HAP-1 (cell line): ENCODE results near the gene FCHO1.
"Not testable (repeated sequence)": the region's sequence is repeated elsewhere in the genome, so short reads cannot be mapped to it uniquely, and the experiment has no call there.

Experiments used
- DNase-seq, 2 experiments: peaks; one replicate each; pipeline ENCODE4 v3.0.0-alpha.2; 2016 to 2020; ENCODE audit warnings: low spot score in 2 of 2
- H3K27me3 ChIP-seq: fragments of 250-450 bp; sonication (Bioruptor Pico); 2 replicates; pipeline ENCODE4 v1.5.1; 2020; ENCODE audit warnings: low read depth, mild to moderate bottlenecking, moderate library complexity
- H3K36me3 ChIP-seq: fragments of 250-450 bp; sonication (Bioruptor Pico); replicated peaks from 2 replicates; pipeline ENCODE4 v1.5.1; 2020; ENCODE audit warnings: mild to moderate bottlenecking
- H3K4me1 ChIP-seq: fragments of 250-450 bp; sonication (Bioruptor Pico); 2 replicates; pipeline ENCODE4 v1.5.1; 2020; ENCODE audit warnings: mild to moderate bottlenecking
- H3K4me3 ChIP-seq: fragments of 250-450 bp; sonication (Bioruptor Pico); 2 replicates; pipeline ENCODE4 v1.5.1; 2020; ENCODE audit warnings: mild to moderate bottlenecking, moderate library complexity
- H3K9me3 ChIP-seq: fragments of 250-450 bp; sonication (Bioruptor Pico); 2 replicates; pipeline ENCODE4 v1.5.1; 2020; ENCODE audit warnings: mild to moderate bottlenecking, moderate library complexity
- in situ Hi-C: fragments of 300-500 bp; cut with MboI; formaldehyde crosslinking; loops from 3 replicates; pipeline ENCODE4 v1.14.3; 2020; ENCODE audit warnings: low sequenced_read_pairs, inconsistent platforms, mixed read lengths

Gene FCHO1

DNA sequence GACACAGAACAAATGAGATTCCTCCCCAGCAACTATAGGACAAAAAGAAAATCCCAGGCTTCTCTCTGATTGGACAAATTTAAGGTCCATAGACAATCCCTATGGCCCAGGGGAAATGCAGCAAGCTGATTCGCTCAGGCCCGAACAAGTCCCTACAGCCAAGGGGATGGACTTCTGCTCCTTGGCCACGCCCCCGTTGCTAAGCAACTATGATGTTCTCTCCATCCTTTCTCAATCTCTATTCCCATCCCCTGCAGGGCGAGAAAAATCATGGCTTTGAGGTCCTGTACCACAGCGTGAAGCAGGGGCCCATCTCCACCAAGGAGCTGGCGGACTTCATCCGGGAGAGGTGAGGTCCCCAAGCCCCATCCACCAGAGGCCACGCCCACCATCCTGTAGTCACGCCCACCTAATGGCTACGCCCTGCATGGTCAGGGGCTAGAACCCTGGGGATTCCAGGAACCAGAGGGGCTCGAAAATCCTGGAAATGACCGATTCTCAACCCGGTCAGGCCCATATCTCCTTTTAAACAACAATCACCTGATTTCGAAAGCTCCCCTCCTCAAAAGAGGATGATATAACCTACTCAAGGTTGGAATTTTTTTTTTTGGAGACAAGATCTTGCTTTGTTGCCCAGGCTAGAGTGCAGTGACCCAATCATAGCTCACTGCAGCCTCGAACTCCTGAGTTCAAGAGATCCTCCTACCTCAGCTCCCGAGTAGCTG lies 11.4 kb downstream of the FCHO1 start:
- Histone ChIP-seq H3K36me3 (no peaks in the 10 kb centered on the region), H3K4me3 (no peak overlapping the region), H3K9me3 (no peaks in the 10 kb centered on the region), H3K4me1 (peaks cover 3% of the 10 kb centered on the region; the same call in 1 of the 2 replicates), H3K27me3 (no peaks in the 10 kb centered on the region)
- peak in 1 of 2 experiments; percentile 96 for DNase-seq
- in situ Hi-C loops = no loop called here

DNA sequence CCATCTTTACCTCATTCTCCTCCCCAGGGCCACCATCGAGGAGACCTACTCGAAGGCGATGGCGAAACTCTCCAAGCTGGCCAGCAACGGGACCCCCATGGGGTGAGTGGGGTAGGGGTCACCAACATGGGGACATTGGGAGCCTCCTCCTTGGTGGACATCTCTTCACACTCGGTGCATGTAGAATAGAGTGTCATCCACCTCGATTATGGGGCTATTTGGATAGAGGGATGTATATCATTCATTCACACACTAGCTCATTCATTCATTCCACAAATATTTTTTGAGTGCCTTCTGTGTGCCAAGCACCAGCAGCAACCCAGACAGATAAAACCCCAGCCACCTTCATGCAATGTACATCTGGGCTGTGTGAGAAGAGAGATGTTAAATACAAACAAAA lies 13.1 kb downstream of the FCHO1 start:
- DNase-seq = no peak
- in situ Hi-C loops = no loop called here
- Histone ChIP-seq H3K9me3 (no peaks in the 10 kb centered on the region), H3K4me1 (peaks cover 3% of the 10 kb centered on the region; the same call in 1 of the 2 replicates), H3K27me3 (no peaks in the 10 kb centered on the region), H3K36me3 (no peaks in the 10 kb centered on the region), H3K4me3 (no peak overlapping the region)

DNA sequence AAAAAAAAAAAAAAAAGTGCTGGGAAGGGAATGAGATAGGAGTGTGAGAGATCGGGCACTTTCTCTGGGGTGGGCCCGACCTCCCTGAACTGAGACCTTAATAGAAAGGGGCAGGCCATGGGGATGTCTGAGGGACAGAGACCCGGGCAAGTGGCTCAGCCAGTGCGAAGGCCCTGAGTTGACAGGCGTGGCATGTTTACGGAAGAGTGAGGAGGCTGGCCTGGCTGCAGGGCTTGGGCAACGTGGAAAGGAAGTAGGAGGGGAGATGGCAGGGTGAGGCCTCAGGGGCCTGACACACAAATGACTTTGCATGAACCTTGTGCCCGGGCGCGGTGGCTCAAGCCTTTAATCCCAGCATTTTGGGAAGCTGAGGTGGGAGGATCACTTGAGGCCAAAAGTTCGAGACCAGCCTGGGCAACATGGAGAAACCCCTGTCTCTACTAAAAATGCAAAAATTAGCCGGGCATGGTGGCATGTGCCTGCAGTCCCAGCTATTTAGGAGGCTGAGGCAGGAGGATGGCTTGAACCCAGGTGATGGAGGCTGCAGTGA lies 13.9 kb downstream of the FCHO1 start:
- H3K27me3 ChIP-seq = no peaks in the 10 kb centered on the region
- H3K36me3 ChIP-seq = no peaks in the 10 kb centered on the region
- DNase-seq = no peak
- no peaks in the 10 kb centered on the region for H3K9me3 ChIP-seq
- peaks cover 3% of the 10 kb centered on the region; the same call in 1 of the 2 replicates for H3K4me1 ChIP-seq
- no peak overlapping the region for H3K4me3 ChIP-seq
- in situ Hi-C loops = no loop called here

DNA sequence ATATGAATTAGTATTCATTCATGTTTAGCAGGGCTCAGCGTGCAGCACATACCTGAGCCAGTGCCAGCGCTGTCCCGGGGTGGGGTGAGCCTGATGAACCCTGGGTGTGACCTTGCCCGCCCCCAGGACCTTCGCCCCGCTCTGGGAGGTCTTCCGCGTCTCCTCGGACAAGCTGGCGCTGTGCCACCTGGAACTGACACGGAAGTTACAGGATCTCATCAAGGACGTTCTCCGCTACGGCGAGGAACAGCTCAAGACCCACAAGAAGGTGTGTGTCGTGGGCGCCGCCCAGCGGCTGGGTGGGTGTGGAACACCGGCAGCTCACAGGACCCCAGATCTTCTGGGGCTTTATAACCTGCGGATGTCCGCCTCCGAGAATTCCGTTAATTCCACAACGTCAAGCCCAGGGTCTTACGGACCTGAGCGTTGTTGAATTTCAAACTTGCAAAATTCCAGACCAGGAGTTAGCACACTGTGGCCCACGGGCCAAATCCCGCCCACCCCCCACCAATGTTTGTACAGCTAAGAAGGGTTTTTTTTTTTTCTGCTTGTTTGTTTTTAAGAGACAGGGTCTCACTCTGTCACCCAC lies 15.4 kb downstream of the FCHO1 start:
- in situ Hi-C loops = no loop called here
- Histone ChIP-seq H3K27me3 (no peaks in the 10 kb centered on the region), H3K9me3 (no peaks in the 10 kb centered on the region), H3K4me3 (peak overlapping the region; percentile 8), H3K36me3 (no peaks in the 10 kb centered on the region), H3K4me1 (peaks cover 3% of the 10 kb centered on the region; the same call in 1 of the 2 replicates)
- DNase-seq = peak; percentile 87 to 96

DNA sequence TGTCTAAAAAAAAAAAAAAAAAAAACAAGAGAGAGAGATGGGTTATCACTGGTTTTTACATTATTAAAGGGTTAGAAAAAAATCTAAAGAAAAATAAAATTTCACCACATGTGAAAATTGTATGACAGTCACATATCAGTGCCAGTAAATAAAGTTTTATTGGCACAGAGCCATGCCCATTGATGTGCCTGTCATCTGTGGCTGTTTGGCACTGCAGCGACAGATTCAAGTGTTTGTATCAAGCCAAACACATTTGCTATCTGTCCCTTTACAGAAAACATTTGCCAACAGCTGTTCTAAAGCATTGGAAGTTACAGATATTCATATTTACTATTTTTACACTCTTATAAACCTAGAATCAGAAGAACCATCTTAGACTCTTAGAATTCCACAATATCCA lies 16.3 kb downstream of the FCHO1 start:
- no peak for DNase-seq
- Histone ChIP-seq H3K4me3 (no peak overlapping the region), H3K4me1 (no peaks in the 10 kb centered on the region), H3K36me3 (peaks cover 4% of the 10 kb centered on the region; the same call in 1 of the 2 replicates), H3K27me3 (no peaks in the 10 kb centered on the region), H3K9me3 (no peaks in the 10 kb centered on the region)
- in situ Hi-C loops = no loop called here

DNA sequence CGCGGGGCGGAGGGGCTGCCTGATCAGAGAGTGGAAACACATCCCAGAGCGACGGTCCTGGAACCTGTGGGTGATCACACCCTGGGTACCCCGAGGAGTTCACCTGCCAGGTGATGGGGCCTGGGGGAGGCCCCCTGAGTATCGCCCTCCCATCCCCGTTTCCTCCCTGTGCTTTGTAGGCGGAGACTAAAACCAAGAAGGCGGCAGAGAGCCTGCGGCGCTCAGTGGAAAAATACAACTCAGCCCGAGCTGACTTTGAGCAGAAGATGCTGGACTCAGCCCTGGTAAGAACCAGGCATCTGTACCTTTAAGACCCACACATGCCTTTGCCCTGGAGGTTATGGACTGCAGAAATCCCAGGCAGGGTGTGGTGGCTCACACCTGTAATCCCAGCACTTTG lies 19.3 kb downstream of the FCHO1 start:
- in situ Hi-C loops = no loop called here
- Histone ChIP-seq H3K36me3 (peaks cover 4% of the 10 kb centered on the region; the same call in 1 of the 2 replicates), H3K4me3 (no peak overlapping the region), H3K27me3 (no peaks in the 10 kb centered on the region), H3K4me1 (no peaks in the 10 kb centered on the region), H3K9me3 (no peaks in the 10 kb centered on the region)
- DNase-seq = no peak

DNA sequence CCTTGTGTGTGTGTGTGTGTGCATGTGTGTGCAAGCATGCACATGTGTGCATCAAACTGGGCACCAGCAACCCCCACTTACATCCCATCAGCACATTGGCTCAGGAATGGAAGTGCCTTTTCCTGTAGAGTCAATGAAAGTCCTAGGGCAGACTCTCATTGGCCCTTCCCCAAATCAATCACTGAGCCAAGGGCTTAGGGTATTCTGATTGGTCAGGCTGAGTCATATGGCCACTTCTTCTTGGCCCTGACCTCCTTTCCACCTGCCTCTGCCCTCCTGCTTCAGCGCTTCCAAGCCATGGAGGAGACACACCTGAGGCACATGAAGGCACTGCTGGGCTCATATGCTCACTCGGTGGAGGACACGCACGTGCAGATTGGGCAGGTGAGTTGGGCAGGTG lies 20.9 kb downstream of the FCHO1 start:
- in situ Hi-C loops = no loop called here
- H3K36me3 ChIP-seq = peaks cover 4% of the 10 kb centered on the region; the same call in 1 of the 2 replicates
- peak in 1 of 2 experiments; percentile 38 for DNase-seq
- H3K4me3 ChIP-seq = no peak overlapping the region
- no peaks in the 10 kb centered on the region for H3K4me1 ChIP-seq
- H3K9me3 ChIP-seq = no peaks in the 10 kb centered on the region
- H3K27me3 ChIP-seq = no peaks in the 10 kb centered on the region

DNA sequence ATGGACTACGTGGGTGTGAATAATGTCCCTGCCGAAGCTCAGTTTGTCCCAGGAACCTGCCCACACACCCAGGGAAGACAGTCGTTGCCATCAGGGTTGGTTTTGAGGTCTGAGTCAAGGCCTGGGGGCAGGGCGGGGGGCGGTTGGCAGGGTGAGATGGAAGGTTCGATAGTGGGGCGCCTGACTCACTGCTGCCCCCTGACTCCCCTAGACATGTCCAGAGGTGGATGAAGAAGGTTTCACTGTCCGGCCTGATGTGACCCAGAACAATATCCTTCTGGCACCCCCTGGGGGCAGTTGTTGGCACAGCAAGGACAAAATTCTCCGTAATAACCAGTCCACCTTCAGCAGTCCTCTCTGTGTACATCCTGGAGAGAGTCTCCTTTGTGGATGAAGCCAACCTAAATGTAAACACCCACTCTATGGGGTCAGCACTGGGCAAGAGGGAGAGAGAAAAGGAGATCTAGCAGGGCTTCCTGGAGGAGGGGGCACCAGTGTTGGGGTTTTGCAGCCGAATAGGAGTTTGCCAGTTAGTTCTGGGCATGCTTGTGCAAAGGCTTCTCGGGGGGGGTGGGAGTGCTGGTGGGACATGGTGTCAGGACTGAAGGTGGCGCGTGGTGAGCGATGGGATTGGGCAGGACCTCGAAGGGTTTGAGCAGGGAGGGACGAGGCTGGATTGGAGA lies 24.1 kb downstream of the FCHO1 start:
- H3K4me3 ChIP-seq = no peak overlapping the region
- H3K27me3 ChIP-seq = no peaks in the 10 kb centered on the region
- H3K4me1 ChIP-seq = no peaks in the 10 kb centered on the region
- no peaks in the 10 kb centered on the region for H3K9me3 ChIP-seq
- DNase-seq = peak; percentile 31 to 84
- in situ Hi-C loops = no loop called here
- peaks cover 4% of the 10 kb centered on the region; the same call in 1 of the 2 replicates for H3K36me3 ChIP-seq

DNA sequence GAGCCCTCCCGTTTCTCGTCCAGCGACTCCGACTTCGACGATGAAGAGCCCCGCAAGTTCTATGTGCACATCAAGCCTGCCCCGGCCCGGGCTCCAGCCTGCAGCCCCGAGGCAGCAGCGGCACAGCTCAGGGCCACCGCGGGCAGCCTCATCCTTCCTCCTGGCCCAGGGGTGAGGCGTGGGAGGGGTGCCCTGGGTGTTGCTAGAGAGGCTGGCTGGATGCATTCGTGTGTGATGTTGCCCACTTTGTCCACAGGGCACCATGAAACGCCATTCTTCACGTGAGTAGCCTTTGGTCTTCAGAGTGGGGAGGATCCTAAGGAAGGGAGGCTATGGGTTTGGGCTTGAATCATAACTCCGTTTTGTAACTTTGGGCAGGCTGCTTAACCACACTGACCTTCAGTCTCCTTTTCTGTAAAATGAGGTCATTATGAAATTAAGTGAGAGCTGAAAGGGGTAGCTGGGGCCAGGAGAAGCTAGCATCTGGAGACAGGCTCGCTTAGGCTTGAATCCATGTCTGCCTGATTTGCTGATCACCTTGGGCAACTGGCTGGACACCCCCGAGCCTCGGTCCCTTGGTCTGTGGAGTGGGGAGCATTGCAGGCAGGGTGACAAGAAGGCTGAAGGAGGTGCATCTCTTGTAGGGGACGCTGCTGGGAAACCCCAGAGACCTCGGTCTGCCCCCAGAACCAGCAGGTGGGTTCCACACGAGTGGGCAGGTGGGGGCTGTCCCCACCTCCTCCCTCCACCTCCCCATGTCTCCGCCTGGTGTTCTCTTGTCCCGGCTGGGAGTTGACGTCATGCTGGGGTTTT lies 24.9 kb downstream of the FCHO1 start:
- no peak overlapping the region for H3K4me3 ChIP-seq
- no peaks in the 10 kb centered on the region for H3K9me3 ChIP-seq
- H3K36me3 ChIP-seq = peaks cover 4% of the 10 kb centered on the region; the same call in 1 of the 2 replicates
- H3K4me1 ChIP-seq = no peaks in the 10 kb centered on the region
- no peaks in the 10 kb centered on the region for H3K27me3 ChIP-seq
- DNase-seq = no peak
- in situ Hi-C loops = no loop called here

DNA sequence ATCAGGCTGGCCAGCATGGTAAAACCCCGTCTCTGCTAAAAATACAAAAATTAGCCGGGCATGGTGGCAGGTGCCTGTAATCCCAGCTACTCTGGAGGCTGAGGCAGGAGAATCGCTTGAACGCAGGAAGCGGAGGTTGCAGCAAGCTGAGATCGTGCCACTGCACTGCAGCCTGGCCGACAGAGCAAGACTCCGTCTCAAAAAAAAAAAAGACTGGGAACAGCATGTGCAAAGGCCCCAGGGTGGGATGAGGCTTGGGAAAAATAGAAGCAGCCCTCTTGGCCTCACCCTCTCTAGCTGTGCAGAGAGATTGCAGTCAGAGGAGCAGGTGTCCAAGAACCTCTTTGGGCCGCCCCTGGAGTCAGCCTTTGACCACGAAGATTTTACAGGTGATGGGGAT lies 26.6 kb downstream of the FCHO1 start:
- H3K4me1 ChIP-seq, H3K4me3 ChIP-seq, H3K36me3 ChIP-seq, in situ Hi-C loops, DNase-seq, H3K27me3 ChIP-seq, H3K9me3 ChIP-seq: not testable (repeated sequence)

DNA sequence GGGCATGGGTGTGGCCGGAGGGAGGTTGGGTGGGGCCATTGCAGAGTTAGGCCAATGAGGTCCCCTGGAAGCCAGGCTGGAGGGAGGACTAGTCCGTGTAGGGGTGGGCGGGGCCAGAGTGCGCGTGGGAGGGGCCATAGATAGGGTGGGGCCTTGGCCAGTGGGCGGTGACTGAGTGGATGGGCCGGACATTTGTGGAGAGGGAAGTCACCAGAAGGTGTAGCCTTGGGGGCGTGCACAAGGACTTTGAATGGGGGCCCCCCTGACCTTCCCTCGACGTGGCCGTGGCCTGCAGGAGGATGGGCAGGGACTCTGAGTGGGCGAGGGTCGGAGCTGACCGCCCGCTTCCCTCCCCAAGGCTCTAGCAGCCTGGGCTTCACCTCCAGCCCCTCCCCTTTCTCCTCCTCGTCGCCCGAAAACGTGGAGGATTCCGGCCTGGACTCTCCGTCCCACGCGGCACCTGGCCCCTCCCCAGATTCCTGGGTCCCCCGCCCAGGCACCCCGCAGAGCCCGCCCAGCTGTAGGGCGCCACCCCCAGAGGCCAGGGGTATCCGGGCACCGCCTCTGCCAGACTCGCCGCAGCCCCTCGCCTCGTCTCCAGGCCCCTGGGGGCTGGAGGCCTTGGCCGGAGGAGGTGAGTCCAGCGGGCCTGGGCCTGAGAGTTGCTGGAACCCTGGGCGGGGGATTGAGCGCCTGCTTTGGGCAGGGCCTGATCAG lies 27.1 kb downstream of the FCHO1 start:
- DNase-seq = peak; percentile 29 to 87
- in situ Hi-C loops = no loop called here
- H3K36me3 ChIP-seq = no peaks in the 10 kb centered on the region
- no peaks in the 10 kb centered on the region for H3K9me3 ChIP-seq
- no peaks in the 10 kb centered on the region for H3K4me1 ChIP-seq
- no peak overlapping the region for H3K4me3 ChIP-seq
- H3K27me3 ChIP-seq = no peaks in the 10 kb centered on the region

DNA sequence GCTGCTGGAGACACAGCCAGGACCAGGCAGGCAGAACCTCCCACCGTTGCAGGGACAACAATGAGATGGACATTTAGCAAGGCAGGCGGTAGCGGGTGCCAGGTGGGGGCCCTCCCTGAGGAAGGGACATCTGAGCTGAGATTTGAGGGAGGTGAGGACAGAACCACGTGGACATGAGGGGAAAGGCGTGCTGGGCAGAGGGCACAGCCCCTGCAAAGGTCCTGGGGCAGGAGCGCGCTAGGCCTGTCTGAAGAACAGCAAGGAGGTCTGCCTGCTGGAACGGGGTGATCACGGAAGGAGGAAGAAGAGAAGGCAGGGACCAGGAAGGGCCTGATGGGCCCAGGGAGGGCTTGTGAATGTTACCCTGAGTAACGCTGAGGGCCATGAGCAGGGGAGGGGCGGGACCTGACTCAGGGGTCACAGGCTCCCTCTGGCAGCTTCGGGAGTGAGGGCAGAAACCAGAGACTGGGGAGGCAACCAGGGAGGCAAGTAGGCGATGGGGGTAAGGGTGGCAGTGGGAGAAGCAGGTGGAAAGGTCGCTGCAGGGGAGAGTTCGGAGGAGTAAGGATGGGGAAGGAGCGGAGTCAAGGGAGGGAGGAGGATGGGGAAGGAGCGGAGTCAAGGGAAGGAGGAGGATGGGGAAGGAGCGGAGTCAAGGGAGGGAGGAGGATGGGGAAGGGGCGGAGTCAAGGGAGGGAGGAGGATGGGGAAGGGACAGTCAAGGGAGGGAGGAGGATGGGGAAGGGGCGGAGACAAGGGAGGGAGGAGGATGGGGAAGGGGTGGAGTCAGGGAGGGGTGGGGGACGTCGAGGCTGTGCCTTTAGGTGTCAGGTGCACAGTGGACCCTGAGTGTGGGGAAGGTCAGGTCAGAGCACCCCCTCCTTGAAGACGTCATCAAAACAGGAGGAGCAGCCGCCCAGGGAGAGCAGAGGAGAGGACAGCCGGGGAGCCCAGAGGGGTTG lies 28.0 kb downstream of the FCHO1 start:
- Histone ChIP-seq H3K4me3 (no peak overlapping the region), H3K4me1 (no peaks in the 10 kb centered on the region), H3K9me3 (no peaks in the 10 kb centered on the region), H3K36me3 (no peaks in the 10 kb centered on the region), H3K27me3 (no peaks in the 10 kb centered on the region)
- in situ Hi-C loops = no loop called here
- DNase-seq = peak; percentile 24 to 71
